ENCODE measurements around the gene OR2A25.
"Not testable (repeated sequence)": the region's sequence is repeated elsewhere in the genome, so short reads cannot be mapped to it uniquely, and the experiment has no call there.

DNA sequence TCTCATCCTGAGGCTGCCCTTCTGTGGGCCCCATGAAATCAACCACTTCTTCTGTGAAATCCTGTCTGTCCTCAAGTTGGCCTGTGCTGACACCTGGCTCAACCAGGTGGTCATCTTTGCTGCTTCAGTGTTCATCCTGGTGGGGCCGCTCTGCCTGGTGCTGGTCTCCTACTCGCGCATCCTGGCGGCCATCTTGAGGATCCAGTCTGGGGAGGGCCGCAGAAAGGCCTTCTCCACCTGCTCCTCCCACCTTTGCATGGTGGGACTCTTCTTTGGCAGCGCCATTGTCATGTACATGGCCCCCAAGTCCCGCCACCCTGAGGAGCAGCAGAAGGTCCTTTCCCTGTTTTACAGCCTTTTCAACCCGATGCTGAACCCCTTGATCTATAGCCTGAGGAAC is 18.7 kb upstream of the OR2A25 start:
- TF ChIP-seq, protein P1, sequence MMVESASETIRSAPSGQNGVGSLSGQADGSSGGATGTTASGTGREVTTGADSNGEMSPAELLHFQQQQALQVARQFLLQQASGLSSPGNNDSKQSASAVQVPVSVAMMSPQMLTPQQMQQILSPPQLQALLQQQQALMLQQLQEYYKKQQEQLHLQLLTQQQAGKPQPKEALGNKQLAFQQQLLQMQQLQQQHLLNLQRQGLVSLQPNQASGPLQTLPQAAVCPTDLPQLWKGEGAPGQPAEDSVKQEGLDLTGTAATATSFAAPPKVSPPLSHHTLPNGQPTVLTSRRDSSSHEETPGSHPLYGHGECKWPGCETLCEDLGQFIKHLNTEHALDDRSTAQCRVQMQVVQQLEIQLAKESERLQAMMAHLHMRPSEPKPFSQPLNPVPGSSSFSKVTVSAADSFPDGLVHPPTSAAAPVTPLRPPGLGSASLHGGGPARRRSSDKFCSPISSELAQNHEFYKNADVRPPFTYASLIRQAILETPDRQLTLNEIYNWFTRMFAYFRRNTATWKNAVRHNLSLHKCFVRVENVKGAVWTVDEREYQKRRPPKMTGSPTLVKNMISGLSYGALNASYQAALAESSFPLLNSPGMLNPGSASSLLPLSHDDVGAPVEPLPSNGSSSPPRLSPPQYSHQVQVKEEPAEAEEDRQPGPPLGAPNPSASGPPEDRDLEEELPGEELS (CRISPR knock-in tag; IDR thresholded peaks at IDR 0.05) = not testable (repeated sequence)
- TF ChIP-seq CREM (CRISPR knock-in tag; IDR thresholded peaks at IDR 0.05); ZBTB21 (CRISPR knock-in tag; IDR thresholded peaks at IDR 0.05; ENCODE audit: borderline replicate concordance); ZNF263 (CRISPR knock-in tag; IDR thresholded peaks at IDR 0.05; ENCODE audit: low read depth); ESRRA (CRISPR knock-in tag; IDR thresholded peaks at IDR 0.05; ENCODE audit: borderline replicate concordance); FOXJ3 (CRISPR knock-in tag; IDR thresholded peaks at IDR 0.05; ENCODE audit: borderline replicate concordance); CREB1 (CRISPR knock-in tag; IDR thresholded peaks at IDR 0.05); ELF4 (CRISPR knock-in tag; IDR thresholded peaks at IDR 0.05; ENCODE audit: low read depth): not testable (repeated sequence)
- TF ChIP-seq, protein P2, sequence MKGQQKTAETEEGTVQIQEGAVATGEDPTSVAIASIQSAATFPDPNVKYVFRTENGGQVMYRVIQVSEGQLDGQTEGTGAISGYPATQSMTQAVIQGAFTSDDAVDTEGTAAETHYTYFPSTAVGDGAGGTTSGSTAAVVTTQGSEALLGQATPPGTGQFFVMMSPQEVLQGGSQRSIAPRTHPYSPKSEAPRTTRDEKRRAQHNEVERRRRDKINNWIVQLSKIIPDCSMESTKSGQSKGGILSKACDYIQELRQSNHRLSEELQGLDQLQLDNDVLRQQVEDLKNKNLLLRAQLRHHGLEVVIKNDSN (CRISPR knock-in tag; IDR thresholded peaks at IDR 0.05) = not testable (repeated sequence)
- TF ChIP-seq, protein P3, sequence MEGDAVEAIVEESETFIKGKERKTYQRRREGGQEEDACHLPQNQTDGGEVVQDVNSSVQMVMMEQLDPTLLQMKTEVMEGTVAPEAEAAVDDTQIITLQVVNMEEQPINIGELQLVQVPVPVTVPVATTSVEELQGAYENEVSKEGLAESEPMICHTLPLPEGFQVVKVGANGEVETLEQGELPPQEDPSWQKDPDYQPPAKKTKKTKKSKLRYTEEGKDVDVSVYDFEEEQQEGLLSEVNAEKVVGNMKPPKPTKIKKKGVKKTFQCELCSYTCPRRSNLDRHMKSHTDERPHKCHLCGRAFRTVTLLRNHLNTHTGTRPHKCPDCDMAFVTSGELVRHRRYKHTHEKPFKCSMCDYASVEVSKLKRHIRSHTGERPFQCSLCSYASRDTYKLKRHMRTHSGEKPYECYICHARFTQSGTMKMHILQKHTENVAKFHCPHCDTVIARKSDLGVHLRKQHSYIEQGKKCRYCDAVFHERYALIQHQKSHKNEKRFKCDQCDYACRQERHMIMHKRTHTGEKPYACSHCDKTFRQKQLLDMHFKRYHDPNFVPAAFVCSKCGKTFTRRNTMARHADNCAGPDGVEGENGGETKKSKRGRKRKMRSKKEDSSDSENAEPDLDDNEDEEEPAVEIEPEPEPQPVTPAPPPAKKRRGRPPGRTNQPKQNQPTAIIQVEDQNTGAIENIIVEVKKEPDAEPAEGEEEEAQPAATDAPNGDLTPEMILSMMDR (IDR thresholded peaks at IDR 0.05) = not testable (repeated sequence)
- TF ChIP-seq, protein P4, sequence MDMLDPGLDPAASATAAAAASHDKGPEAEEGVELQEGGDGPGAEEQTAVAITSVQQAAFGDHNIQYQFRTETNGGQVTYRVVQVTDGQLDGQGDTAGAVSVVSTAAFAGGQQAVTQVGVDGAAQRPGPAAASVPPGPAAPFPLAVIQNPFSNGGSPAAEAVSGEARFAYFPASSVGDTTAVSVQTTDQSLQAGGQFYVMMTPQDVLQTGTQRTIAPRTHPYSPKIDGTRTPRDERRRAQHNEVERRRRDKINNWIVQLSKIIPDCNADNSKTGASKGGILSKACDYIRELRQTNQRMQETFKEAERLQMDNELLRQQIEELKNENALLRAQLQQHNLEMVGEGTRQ (CRISPR knock-in tag; IDR thresholded peaks at IDR 0.05) = not testable (repeated sequence)
- TF ChIP-seq, protein P5, sequence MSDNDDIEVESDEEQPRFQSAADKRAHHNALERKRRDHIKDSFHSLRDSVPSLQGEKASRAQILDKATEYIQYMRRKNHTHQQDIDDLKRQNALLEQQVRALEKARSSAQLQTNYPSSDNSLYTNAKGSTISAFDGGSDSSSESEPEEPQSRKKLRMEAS (CRISPR knock-in tag; IDR thresholded peaks at IDR 0.05) = not testable (repeated sequence)
- TF ChIP-seq, protein P6, sequence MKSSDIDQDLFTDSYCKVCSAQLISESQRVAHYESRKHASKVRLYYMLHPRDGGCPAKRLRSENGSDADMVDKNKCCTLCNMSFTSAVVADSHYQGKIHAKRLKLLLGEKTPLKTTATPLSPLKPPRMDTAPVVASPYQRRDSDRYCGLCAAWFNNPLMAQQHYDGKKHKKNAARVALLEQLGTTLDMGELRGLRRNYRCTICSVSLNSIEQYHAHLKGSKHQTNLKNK (CRISPR knock-in tag; IDR thresholded peaks at IDR 0.05) = not testable (repeated sequence)
- TF ChIP-seq, protein P7, sequence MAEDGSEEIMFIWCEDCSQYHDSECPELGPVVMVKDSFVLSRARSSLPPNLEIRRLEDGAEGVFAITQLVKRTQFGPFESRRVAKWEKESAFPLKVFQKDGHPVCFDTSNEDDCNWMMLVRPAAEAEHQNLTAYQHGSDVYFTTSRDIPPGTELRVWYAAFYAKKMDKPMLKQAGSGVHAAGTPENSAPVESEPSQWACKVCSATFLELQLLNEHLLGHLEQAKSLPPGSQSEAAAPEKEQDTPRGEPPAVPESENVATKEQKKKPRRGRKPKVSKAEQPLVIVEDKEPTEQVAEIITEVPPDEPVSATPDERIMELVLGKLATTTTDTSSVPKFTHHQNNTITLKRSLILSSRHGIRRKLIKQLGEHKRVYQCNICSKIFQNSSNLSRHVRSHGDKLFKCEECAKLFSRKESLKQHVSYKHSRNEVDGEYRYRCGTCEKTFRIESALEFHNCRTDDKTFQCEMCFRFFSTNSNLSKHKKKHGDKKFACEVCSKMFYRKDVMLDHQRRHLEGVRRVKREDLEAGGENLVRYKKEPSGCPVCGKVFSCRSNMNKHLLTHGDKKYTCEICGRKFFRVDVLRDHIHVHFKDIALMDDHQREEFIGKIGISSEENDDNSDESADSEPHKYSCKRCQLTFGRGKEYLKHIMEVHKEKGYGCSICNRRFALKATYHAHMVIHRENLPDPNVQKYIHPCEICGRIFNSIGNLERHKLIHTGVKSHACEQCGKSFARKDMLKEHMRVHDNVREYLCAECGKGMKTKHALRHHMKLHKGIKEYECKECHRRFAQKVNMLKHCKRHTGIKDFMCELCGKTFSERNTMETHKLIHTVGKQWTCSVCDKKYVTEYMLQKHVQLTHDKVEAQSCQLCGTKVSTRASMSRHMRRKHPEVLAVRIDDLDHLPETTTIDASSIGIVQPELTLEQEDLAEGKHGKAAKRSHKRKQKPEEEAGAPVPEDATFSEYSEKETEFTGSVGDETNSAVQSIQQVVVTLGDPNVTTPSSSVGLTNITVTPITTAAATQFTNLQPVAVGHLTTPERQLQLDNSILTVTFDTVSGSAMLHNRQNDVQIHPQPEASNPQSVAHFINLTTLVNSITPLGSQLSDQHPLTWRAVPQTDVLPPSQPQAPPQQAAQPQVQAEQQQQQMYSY (CRISPR knock-in tag; IDR thresholded peaks at IDR 0.05) = not testable (repeated sequence)

All from WTC11 (cell line).